ENCODE data around the gene CLDN16.
A peak's percentile ranks its signal among the peaks of the same experiment; 100 is the strongest.

The CLDN16 gene

DNA sequence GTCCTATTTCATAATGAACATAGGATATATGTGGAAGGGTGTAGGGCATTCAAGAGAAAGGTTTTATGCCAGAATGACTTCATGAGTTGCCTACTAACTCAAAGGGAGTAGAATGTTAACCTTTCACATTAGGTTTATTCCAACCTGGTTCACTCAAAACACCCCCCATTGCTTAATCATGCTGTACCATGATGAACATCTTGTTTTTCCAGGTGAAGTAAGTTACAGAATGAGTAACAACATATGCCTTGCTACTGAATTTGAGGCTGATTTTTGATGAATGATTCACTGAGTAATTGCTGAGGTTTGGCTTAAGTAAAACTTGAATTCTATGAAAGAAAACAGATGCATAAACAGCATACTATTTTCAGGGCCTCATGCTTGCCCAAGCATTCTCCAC is 5.9 kb upstream of the CLDN16 start:
- H3K4me3 ChIP-seq (ENCODE audit: low read depth, low read length), result no peak overlapping the region
- ChIA-PET CTCF (no interaction called here), POLR2A (no interaction called here)
- peak; percentile 42 for DNase-seq (ENCODE audit: low read depth, low spot score)
- no peak for TF ChIP-seq CTCF (IDR thresholded peaks at IDR 0.05; ENCODE audit: insufficient read depth, low read length, missing control alignments)

DNA sequence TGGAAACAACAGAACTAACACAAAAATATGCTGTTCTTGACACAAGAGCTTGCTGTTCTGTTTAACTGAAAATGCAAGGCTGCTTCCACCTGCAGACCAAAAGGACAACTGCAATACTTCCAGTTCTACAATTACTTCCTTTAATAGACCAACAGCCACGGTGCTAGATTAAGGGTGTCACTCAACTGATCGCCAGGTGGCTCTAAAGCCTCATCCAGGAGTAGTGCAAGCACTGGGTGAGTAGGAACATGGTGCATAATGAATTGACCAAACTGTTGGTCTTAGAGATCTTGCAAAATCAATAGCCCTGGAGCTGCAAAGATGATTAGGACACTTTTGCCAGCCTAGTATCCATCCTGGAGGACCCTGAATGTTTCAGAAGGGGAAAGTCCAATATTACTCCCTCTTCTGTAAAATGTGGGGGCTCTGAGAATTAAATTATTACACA is 3.6 kb upstream of the CLDN16 start:
- POLR2A ChIA-PET, result no interaction called here
- DNase-seq (ENCODE audit: low read depth, low spot score), result no peak
- no peak overlapping the region for H3K4me3 ChIP-seq (ENCODE audit: low read depth, low read length)
- TF ChIP-seq CTCF (IDR thresholded peaks at IDR 0.05; ENCODE audit: insufficient read depth, low read length, missing control alignments), result peak; percentile 43
- CTCF ChIA-PET, result interaction anchor here (0.6 to 3.0 kb wide), 16 partner anchors 9 to 427 kb away, joined by 3 to 41 read pairs (median 4); partner anchors contain the start of gene CLDN1

DNA sequence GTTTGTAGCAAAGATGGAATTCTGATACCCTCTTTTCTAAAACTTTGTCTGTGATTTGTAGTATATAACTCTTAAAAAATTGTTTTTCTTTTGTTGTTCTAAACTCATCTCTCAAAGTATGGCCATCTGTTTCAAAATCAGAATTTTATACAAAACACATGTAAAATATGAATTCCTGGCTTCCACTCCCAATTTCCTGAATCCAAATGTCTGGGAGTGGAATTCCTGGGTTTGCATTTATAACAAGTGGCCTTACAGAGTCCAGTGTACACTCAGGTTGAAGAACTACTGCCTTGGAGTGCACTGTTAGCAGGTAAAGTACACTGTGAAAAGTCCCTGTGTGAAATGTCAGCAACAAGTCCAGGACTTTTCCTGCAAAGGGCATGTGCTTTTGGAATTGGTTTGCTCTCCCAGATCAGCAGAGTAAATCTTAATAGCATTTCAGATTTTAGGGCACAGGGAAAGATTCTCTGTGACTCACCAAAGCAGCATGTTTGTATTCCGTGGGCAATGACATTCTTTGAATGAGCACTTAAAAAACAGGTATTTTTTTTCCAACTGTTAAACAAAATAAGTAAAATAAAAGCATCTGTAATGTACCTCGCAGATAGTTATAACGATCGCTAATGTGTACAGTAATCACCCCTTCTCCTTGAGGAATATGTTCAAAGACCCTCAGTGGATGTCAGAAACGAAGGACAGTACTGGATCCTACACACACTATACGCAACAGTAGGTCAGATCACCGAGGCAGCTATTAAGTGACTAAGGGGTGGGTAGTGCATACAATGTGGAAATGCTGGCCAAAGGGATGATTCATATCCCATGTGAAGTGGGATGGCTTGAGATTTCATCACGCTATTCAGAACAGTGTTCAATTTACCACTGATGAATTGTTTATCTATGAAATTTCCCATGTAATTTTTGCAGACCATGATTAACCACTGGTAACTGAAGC is 2.0 kb upstream of the CLDN16 start:
- POLR2A ChIA-PET, result no interaction called here
- DNase-seq (ENCODE audit: low read depth, low spot score), result peak; percentile 88
- H3K4me3 ChIP-seq (ENCODE audit: low read depth, low read length), result peak overlapping the region; percentile 29
- no peak for TF ChIP-seq CTCF (IDR thresholded peaks at IDR 0.05; ENCODE audit: insufficient read depth, low read length, missing control alignments)
- CTCF ChIA-PET, result interaction anchor here (0.8 to 2.1 kb wide), 9 partner anchors 16 to 265 kb away, joined by 3 to 14 read pairs (median 4); partner anchors contain the start of gene CLDN1

DNA sequence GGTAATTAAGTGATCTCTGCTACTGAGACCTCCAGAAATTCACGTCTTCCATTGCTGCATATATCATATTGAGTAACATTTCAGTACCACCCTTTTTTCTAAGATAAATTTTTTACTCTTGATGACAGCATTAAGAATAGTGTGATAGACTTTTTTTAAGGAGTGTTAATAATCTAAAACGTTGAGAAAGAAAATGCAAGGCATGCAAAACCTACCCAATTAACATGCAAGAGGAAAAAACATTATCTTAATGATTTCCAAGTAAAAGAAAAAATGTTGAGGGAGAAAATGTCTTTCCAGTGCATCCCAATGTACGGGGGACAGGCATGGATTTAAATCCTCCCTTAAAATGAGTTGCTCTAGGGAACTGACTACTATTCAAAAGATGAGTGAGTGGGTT is 740 bp downstream of the CLDN16 start:
- CTCF ChIA-PET, result interaction anchor here (2.3 kb wide), 1 partner anchor 163 kb away, joined by 9 read pairs; no protein-coding TSS in a partner anchor

DNA sequence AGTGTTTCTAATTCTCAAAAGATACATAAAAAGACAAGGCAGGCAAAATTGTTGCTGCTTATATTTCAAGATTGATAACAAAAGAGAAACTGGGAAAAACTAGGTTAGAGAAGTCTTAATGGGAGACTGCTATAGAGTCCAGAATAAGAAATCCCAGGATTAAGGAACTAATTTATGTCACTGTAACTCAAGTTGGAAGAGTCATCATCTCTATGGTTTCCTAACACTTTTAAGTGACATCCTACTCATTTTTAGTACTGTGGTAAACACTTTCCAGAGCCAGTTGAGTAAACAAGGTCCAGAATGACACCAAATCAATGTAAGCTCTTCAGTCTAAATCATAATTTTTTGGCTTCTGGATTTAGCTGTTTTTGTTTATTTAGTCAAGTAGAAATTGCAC is 8.0 kb downstream of the CLDN16 start:
- POLR2A ChIA-PET, result no interaction called here
- H3K4me3 ChIP-seq (ENCODE audit: low read depth, low read length), result no peak overlapping the region
- no peak for TF ChIP-seq CTCF (IDR thresholded peaks at IDR 0.05; ENCODE audit: insufficient read depth, low read length, missing control alignments)
- DNase-seq (ENCODE audit: low read depth, low spot score), result no peak
- CTCF ChIA-PET, result no interaction called here

More for the DNA sequence above, 740 bp downstream of the CLDN16 start:
- DNase-seq (ENCODE audit: low read depth, low spot score), result no peak
- no peak overlapping the region for H3K4me3 ChIP-seq (ENCODE audit: low read depth, low read length)
- TF ChIP-seq CTCF (IDR thresholded peaks at IDR 0.05; ENCODE audit: insufficient read depth, low read length, missing control alignments), result no peak
- POLR2A ChIA-PET, result no interaction called here

DNA sequence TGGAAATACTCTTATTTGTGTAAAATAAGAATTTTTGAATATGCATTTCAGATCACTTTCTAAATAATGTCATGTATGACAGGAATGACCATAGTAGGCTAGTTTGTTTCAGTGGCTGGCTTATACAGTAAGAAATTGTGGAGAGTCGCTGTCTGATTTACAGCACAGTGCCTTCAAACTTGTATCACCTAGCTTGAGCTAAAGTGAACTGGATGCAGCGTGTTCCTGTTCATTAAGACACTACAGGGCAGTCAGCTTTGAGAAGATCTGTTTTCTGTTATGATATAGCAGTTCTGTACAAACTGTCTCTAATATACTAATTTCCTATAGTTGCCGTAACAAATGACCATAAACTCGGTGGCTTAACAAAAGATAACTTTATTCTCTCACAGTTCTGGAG is 9.9 kb downstream of the CLDN16 start:
- TF ChIP-seq CTCF (IDR thresholded peaks at IDR 0.05; ENCODE audit: insufficient read depth, low read length, missing control alignments), result no peak
- DNase-seq (ENCODE audit: low read depth, low spot score), result no peak
- ChIA-PET POLR2A (no interaction called here), CTCF (interaction anchor here (1.6 kb wide), 1 partner anchor 440 kb away, joined by 4 read pairs; no protein-coding TSS in a partner anchor)
- H3K4me3 ChIP-seq (ENCODE audit: low read depth, low read length), result no peak overlapping the region
